ENCODE measurements around the gene DUSP22.

- TF ChIP-seq CTCF (IDR thresholded peaks at IDR 0.05) (no peak), EP300 (IDR thresholded peaks at IDR 0.05) (no peak), POLR2A (IDR thresholded peaks at IDR 0.05) (no peak)
Measured at GRCh38 chr6:378090-378957, 86.0 kb downstream of the DUSP22 start.

Measured in stomach (tissue), 4 donors.